Activated CD4-positive, alpha-beta T cell treated with anti-CD3 and anti-CD28 coated beads, Interleukin-2, amount 10 ng/mL, durations not matched to agents 24 days and 14 days (primary cell): ENCODE measurements around the gene ZNF783. TPM values are rescaled to one million over a fixed set of nuclear protein-coding genes. Genes with fewer than 3 reads are reported as not detected.
A peak's percentile ranks its signal among the peaks of the same experiment; 100 is the strongest.
"Not testable (repeated sequence)": the region's sequence is repeated elsewhere in the genome, so short reads cannot be mapped to it uniquely, and the experiment has no call there.

ENCODE experiments used
- DNase-seq: peaks from one replicate; pipeline ENCODE4 v3.0.0; 2022
- H3K27ac Mint-ChIP-seq: one replicate; pipeline ENCODE4 v1.8.0; 2022; ENCODE audit warnings: mild to moderate bottlenecking, mixed read lengths
- H3K27me3 Mint-ChIP-seq: one replicate; pipeline ENCODE4 v1.8.0; 2022; ENCODE audit warnings: mixed read lengths
- H3K36me3 Mint-ChIP-seq: one replicate; pipeline ENCODE4 v1.8.0; 2022; ENCODE audit warnings: low read depth, mild to moderate bottlenecking, mixed read lengths
- H3K4me1 Mint-ChIP-seq: one replicate; pipeline ENCODE4 v1.8.0; 2021; ENCODE audit warnings: mixed read lengths
- H3K4me3 Mint-ChIP-seq: one replicate; pipeline ENCODE4 v1.8.0; 2022; ENCODE audit warnings: mild to moderate bottlenecking, moderate library complexity, mixed read lengths
- H3K9me3 Mint-ChIP-seq: one replicate; pipeline ENCODE4 v1.8.0; 2021; ENCODE audit warnings: mixed read lengths
- intact Hi-C: fragments of 100-400 bp; cut with micrococcal nuclease; formaldehyde crosslinking; loops from one replicate; pipeline ENCODE4 v1.15.1; 2023
- total RNA-seq: library from RNA; stranded (reverse); gene quantifications from 2 replicates; pipeline ENCODE4 v1.2.3, GENCODE V29; 2022

ZNF783 gene
- total RNA-seq, 1 donor from 2014 or later, result 27.4 TPM

- no peak overlapping the region for H3K27ac Mint-ChIP-seq
- H3K9me3 Mint-ChIP-seq, result no peaks in the 10 kb centered on the region
- H3K4me1 Mint-ChIP-seq, result peaks cover 2% of the 10 kb centered on the region
These were observed 33.0 kb upstream of the ZNF783 start for GRCh38 chr7:149228831-149229471.

GRCh38 chr7:149229526-149229925, 32.5 kb upstream of the ZNF783 start:
- Mint-ChIP-seq H3K4me3 (no peak overlapping the region), H3K4me1 (peaks cover 2% of the 10 kb centered on the region), H3K27ac (peak overlapping the region; percentile 12), H3K27me3 (no peaks in the 10 kb centered on the region), H3K36me3 (peaks cover 11% of the 10 kb centered on the region), H3K9me3 (no peaks in the 10 kb centered on the region)
- DNase-seq, result no peak
- intact Hi-C loops, result no loop called here

More at GRCh38 chr7:149228831-149229471, 33.0 kb upstream of the ZNF783 start:
- H3K36me3 Mint-ChIP-seq, result peaks cover 11% of the 10 kb centered on the region
- H3K27me3 Mint-ChIP-seq, result no peaks in the 10 kb centered on the region
- DNase-seq, result no peak
- no peak overlapping the region for H3K4me3 Mint-ChIP-seq
- intact Hi-C loops, result no loop called here

GRCh38 chr7:149232362-149232761, 29.6 kb upstream of the ZNF783 start:
- no peak overlapping the region for H3K27ac Mint-ChIP-seq
- DNase-seq, result no peak
- H3K4me3 Mint-ChIP-seq, result no peak overlapping the region
- H3K36me3 Mint-ChIP-seq, result no peaks in the 10 kb centered on the region
- peaks cover 2% of the 10 kb centered on the region for H3K4me1 Mint-ChIP-seq
- H3K27me3 Mint-ChIP-seq, result no peaks in the 10 kb centered on the region
- no peaks in the 10 kb centered on the region for H3K9me3 Mint-ChIP-seq
- intact Hi-C loops, result no loop called here

- H3K9me3 Mint-ChIP-seq, DNase-seq, H3K27me3 Mint-ChIP-seq, H3K36me3 Mint-ChIP-seq, H3K27ac Mint-ChIP-seq, H3K4me1 Mint-ChIP-seq, H3K4me3 Mint-ChIP-seq, intact Hi-C loops: not testable (repeated sequence)
These were observed 28.3 kb upstream of the ZNF783 start for GRCh38 chr7:149233655-149234204.

GRCh38 chr7:149237502-149237901, 24.5 kb upstream of the ZNF783 start:
- Mint-ChIP-seq H3K36me3 (peaks cover 10% of the 10 kb centered on the region), H3K27ac (no peak overlapping the region), H3K4me1 (peaks cover 20% of the 10 kb centered on the region), H3K9me3 (no peaks in the 10 kb centered on the region), H3K4me3 (no peak overlapping the region), H3K27me3 (peaks cover 3% of the 10 kb centered on the region)
- no peak for DNase-seq
- intact Hi-C loops, result no loop called here

GRCh38 chr7:149238051-149238450, 23.9 kb upstream of the ZNF783 start:
- no peak for DNase-seq
- Mint-ChIP-seq H3K4me1 (peaks cover 24% of the 10 kb centered on the region), H3K27ac (peak overlapping the region; percentile 0), H3K36me3 (peaks cover 16% of the 10 kb centered on the region), H3K9me3 (no peaks in the 10 kb centered on the region), H3K4me3 (peak overlapping the region; percentile 9), H3K27me3 (peaks cover 3% of the 10 kb centered on the region)
- intact Hi-C loops, result loop anchor here (2.0 kb wide), 1 partner anchor 29 kb away; no protein-coding TSS in a partner anchor

GRCh38 chr7:149239345-149240143, 22.5 kb upstream of the ZNF783 start, which contains the start of gene ZNF212:
Gene ZNF212, plus strand, starts transcription at chr7:149239651. Its CDS starts 128 bp downstream, at chr7:149239779.
- peak within 1 kb of the TSS; percentile 93 for H3K4me3 Mint-ChIP-seq
- intact Hi-C loops, result loop anchor here (1.0 to 10.0 kb wide), 7 partner anchors 31 to 635 kb away; partner anchors contain the start of genes ATP6V0E2, ZNF282, ZNF398 and ZNF746
- peak; percentile 96 for DNase-seq
- peaks cover 18% of the 10 kb centered on the region for H3K36me3 Mint-ChIP-seq
- peaks cover 26% of the 10 kb centered on the region for H3K4me1 Mint-ChIP-seq
- no peaks in the 10 kb centered on the region for H3K9me3 Mint-ChIP-seq
- peaks cover 3% of the 10 kb centered on the region for H3K27me3 Mint-ChIP-seq
- peak within 1 kb of the TSS; percentile 90 for H3K27ac Mint-ChIP-seq

GRCh38 chr7:149240637-149241036, 21.4 kb upstream of the ZNF783 start:
- Mint-ChIP-seq H3K27me3 (peaks cover 3% of the 10 kb centered on the region), H3K9me3 (no peaks in the 10 kb centered on the region), H3K27ac (peak overlapping the region; percentile 62), H3K36me3 (peaks cover 22% of the 10 kb centered on the region), H3K4me1 (peaks cover 35% of the 10 kb centered on the region), H3K4me3 (peak overlapping the region; percentile 93)
- intact Hi-C loops, result loop anchor here (10.0 kb wide), 3 partner anchors 254 to 634 kb away; partner anchors contain the start of genes ATP6V0E2 and ZNF746
- DNase-seq, result no peak

GRCh38 chr7:149241696-149242095, 20.3 kb upstream of the ZNF783 start:
- H3K4me3 Mint-ChIP-seq, result peak overlapping the region; percentile 34
- peaks cover 40% of the 10 kb centered on the region for H3K4me1 Mint-ChIP-seq
- no peak for DNase-seq
- no peak overlapping the region for H3K27ac Mint-ChIP-seq
- intact Hi-C loops, result loop anchor here (10.0 kb wide), 3 partner anchors 253 to 633 kb away; partner anchors contain the start of genes ATP6V0E2 and ZNF746
- peaks cover 27% of the 10 kb centered on the region for H3K36me3 Mint-ChIP-seq
- no peaks in the 10 kb centered on the region for H3K9me3 Mint-ChIP-seq
- peaks cover 3% of the 10 kb centered on the region for H3K27me3 Mint-ChIP-seq

GRCh38 chr7:149245244-149245643, 16.8 kb upstream of the ZNF783 start:
- intact Hi-C loops, result loop anchor here (2.0 to 10.0 kb wide), 5 partner anchors 16 to 630 kb away; partner anchors contain the start of genes ATP6V0E2 and ZNF746
- H3K27me3 Mint-ChIP-seq, result no peaks in the 10 kb centered on the region
- H3K4me3 Mint-ChIP-seq, result peak overlapping the region; percentile 40
- no peaks in the 10 kb centered on the region for H3K9me3 Mint-ChIP-seq
- H3K27ac Mint-ChIP-seq, result peak overlapping the region; percentile 91
- H3K4me1 Mint-ChIP-seq, result peaks cover 51% of the 10 kb centered on the region
- H3K36me3 Mint-ChIP-seq, result peaks cover 29% of the 10 kb centered on the region
- no peak for DNase-seq

GRCh38 chr7:149245744-149246143, 16.3 kb upstream of the ZNF783 start:
- H3K27me3 Mint-ChIP-seq, result no peaks in the 10 kb centered on the region
- H3K4me1 Mint-ChIP-seq, result peaks cover 46% of the 10 kb centered on the region
- no peak for DNase-seq
- no peaks in the 10 kb centered on the region for H3K9me3 Mint-ChIP-seq
- H3K27ac Mint-ChIP-seq, result peak overlapping the region; percentile 91
- peaks cover 28% of the 10 kb centered on the region for H3K36me3 Mint-ChIP-seq
- intact Hi-C loops, result loop anchor here (2.0 to 10.0 kb wide), 5 partner anchors 15 to 629 kb away; partner anchors contain the start of genes ATP6V0E2 and ZNF746
- peak overlapping the region; percentile 40 for H3K4me3 Mint-ChIP-seq

GRCh38 chr7:149248777-149249176, 13.2 kb upstream of the ZNF783 start:
- peaks cover 35% of the 10 kb centered on the region for H3K4me1 Mint-ChIP-seq
- peaks cover 37% of the 10 kb centered on the region for H3K36me3 Mint-ChIP-seq
- peak overlapping the region; percentile 94 for H3K27ac Mint-ChIP-seq
- no peaks in the 10 kb centered on the region for H3K27me3 Mint-ChIP-seq
- H3K9me3 Mint-ChIP-seq, result no peaks in the 10 kb centered on the region
- DNase-seq, result no peak
- H3K4me3 Mint-ChIP-seq, result peak overlapping the region; percentile 57
- intact Hi-C loops, result loop anchor here (1.0 to 10.0 kb wide), 5 partner anchors 13 to 626 kb away; partner anchors contain the start of genes ATP6V0E2 and ZNF746

- intact Hi-C loops, H3K4me3 Mint-ChIP-seq: not testable (repeated sequence)
These were observed 11.8 kb upstream of the ZNF783 start for GRCh38 chr7:149250151-149250550.

More at GRCh38 chr7:149250151-149250550, 11.8 kb upstream of the ZNF783 start:
- H3K4me1 Mint-ChIP-seq, result peaks cover 28% of the 10 kb centered on the region
- DNase-seq, H3K9me3 Mint-ChIP-seq, H3K27me3 Mint-ChIP-seq: not testable (repeated sequence)
- peak overlapping the region; percentile 66 for H3K27ac Mint-ChIP-seq
- H3K36me3 Mint-ChIP-seq, result peaks cover 37% of the 10 kb centered on the region
